ENCODE measurements around the gene SPATS2.

DNA sequence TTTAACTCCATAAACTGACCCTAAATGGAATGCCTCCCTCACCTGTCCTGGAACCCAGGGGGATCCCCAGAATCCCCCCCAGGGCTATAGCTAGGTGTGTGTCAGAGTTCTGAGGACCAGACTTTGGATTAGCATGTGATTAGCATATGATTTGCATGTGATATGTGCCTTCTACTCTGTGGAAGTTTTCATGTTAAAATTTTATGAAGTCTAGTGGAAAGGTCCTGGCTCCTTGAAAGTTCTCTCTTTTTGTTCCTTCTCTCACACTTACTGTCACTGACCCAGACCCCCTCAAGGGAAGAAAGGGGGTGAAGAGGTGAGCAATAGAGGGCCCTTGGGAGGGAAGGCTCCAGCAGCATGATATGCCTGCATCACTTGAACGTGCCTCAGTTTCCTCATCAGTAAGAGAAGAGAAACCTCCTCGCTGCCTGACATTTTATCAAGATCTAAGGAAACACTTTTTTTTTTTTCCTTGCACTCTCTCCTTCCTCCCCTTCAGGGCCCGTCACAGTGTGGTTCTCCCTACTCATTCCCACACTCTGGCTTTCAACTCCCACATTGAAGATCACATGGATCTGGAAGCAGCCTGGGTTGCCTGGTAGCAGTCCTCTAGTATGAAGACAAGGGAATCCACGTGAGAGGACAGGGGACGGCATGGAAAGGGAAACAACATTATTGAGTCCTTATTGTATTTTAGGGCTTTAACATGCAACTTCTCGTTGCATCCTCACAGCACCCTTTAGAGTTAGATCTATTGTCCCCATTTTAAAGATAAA, 27.0 kb upstream of the SPATS2 start:
- TF ChIP-seq, protein P1, sequence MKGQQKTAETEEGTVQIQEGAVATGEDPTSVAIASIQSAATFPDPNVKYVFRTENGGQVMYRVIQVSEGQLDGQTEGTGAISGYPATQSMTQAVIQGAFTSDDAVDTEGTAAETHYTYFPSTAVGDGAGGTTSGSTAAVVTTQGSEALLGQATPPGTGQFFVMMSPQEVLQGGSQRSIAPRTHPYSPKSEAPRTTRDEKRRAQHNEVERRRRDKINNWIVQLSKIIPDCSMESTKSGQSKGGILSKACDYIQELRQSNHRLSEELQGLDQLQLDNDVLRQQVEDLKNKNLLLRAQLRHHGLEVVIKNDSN (IDR thresholded peaks at IDR 0.05), result no peak
- TF ChIP-seq FOXM1 (IDR thresholded peaks at IDR 0.05; ENCODE audit: borderline replicate concordance, low read depth) (no peak), RAD21 (IDR thresholded peaks at IDR 0.05; ENCODE audit: low read depth) (no peak), TEAD4 (IDR thresholded peaks at IDR 0.05) (no peak), EP300 (IDR thresholded peaks at IDR 0.05; ENCODE audit: borderline replicate concordance) (no peak), CREB1 (IDR thresholded peaks at IDR 0.05; ENCODE audit: low read depth) (no peak), TAF1 (IDR thresholded peaks at IDR 0.05; ENCODE audit: low read depth) (no peak), YY1 (IDR thresholded peaks at IDR 0.05; ENCODE audit: low read depth) (no peak), NFIC (IDR thresholded peaks at IDR 0.05) (no peak), EGR1 (IDR thresholded peaks at IDR 0.05) (no peak)
- TF ChIP-seq, protein P2, sequence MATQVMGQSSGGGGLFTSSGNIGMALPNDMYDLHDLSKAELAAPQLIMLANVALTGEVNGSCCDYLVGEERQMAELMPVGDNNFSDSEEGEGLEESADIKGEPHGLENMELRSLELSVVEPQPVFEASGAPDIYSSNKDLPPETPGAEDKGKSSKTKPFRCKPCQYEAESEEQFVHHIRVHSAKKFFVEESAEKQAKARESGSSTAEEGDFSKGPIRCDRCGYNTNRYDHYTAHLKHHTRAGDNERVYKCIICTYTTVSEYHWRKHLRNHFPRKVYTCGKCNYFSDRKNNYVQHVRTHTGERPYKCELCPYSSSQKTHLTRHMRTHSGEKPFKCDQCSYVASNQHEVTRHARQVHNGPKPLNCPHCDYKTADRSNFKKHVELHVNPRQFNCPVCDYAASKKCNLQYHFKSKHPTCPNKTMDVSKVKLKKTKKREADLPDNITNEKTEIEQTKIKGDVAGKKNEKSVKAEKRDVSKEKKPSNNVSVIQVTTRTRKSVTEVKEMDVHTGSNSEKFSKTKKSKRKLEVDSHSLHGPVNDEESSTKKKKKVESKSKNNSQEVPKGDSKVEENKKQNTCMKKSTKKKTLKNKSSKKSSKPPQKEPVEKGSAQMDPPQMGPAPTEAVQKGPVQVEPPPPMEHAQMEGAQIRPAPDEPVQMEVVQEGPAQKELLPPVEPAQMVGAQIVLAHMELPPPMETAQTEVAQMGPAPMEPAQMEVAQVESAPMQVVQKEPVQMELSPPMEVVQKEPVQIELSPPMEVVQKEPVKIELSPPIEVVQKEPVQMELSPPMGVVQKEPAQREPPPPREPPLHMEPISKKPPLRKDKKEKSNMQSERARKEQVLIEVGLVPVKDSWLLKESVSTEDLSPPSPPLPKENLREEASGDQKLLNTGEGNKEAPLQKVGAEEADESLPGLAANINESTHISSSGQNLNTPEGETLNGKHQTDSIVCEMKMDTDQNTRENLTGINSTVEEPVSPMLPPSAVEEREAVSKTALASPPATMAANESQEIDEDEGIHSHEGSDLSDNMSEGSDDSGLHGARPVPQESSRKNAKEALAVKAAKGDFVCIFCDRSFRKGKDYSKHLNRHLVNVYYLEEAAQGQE (IDR thresholded peaks at IDR 0.05; ENCODE audit: low read depth), result no peak
- TF ChIP-seq, protein P3, sequence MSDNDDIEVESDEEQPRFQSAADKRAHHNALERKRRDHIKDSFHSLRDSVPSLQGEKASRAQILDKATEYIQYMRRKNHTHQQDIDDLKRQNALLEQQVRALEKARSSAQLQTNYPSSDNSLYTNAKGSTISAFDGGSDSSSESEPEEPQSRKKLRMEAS (IDR thresholded peaks at IDR 0.05), result no peak

Data from Ishikawa (cell line).